ENCODE data around the gene MSMB.
"Not testable (repeated sequence)": the region's sequence is repeated elsewhere in the genome, so short reads cannot be mapped to it uniquely, and the experiment has no call there.

Gene MSMB

DNA sequence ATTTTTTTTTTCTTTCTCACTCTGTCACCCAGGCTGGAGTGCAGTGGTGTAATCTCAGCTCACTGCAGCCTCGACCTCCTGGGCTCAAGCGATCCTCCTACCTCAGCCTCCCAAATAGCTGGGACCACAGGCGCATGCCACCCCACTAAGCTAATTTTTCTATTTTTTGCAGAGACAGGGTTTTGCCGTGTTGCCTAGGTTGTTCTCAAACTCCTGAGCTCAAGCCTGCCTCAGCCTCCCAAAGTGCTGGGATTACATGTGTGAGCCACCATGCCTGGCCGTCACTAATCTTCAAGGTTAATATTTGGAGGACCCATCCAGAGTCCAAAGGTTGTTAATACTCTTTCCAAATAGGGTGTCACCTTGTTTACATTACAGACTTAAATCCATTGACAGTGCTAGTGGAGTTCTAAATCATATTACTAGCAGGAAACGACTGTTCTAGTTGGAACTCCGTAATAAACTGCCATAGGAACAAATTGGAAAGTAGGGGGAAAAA, 43.8 kb downstream of the MSMB start:
- H3K9ac ChIP-seq (ENCODE audit: low read depth, low read length); H3K9me3 ChIP-seq (ENCODE audit: insufficient read depth, low read depth, low read length); H3K27ac ChIP-seq (ENCODE audit: low read depth, low read length); H3K27me3 ChIP-seq (ENCODE audit: insufficient read depth, low read length); H3K4me1 ChIP-seq (ENCODE audit: insufficient read depth, low read length); H3K4me3 ChIP-seq (ENCODE audit: low read length): not testable (repeated sequence)
- 99% methylated on average over 7 of the region's 7 CpGs for WGBS
- peaks cover 95% of the 10 kb centered on the region for H3K36me3 ChIP-seq (ENCODE audit: insufficient read depth, low read length)

DNA sequence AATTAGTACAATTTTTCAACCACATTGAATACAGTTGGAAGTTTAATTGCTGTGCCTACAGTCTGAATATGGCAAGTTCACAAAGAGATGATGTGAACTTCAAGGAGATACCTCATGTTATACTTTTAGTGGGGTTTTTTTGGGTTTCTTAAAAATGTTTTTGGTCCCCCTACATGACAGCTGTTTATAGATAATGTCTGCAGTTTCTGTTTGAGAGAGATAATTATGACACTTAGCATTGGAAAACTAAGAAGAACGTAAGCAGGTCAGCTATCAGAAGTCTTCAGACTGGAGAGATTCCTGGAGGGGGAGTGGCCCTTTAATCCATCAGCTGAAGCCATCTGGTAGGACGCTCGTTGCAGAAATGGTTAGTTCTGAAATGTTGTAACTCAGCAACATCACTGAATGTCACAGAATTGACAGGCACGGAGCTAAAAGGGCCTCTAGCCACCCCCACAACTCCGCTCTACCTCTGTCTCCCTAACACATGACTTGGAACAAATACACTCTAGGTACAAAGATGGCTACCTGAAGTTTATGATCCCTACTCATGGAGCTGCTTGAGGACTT, 44.8 kb downstream of the MSMB start:
- no peak overlapping the region for H3K4me3 ChIP-seq (ENCODE audit: low read length)
- H3K27me3 ChIP-seq (ENCODE audit: insufficient read depth, low read length), result no peaks in the 10 kb centered on the region
- 95% methylated on average over 5 of the region's 5 CpGs for WGBS
- no peak overlapping the region for H3K27ac ChIP-seq (ENCODE audit: low read depth, low read length)
- peaks cover 10% of the 10 kb centered on the region; the same call in 1 of the 2 replicates for H3K4me1 ChIP-seq (ENCODE audit: insufficient read depth, low read length)
- no peaks in the 10 kb centered on the region for H3K9me3 ChIP-seq (ENCODE audit: insufficient read depth, low read depth, low read length)
- peaks cover 89% of the 10 kb centered on the region for H3K36me3 ChIP-seq (ENCODE audit: insufficient read depth, low read length)
- H3K9ac ChIP-seq (ENCODE audit: low read depth, low read length), result no peak overlapping the region

GRCh38 chr10:46000538-46000937, 45.5 kb downstream of the MSMB start:
- Histone ChIP-seq H3K9me3 (ENCODE audit: insufficient read depth, low read depth, low read length) (no peaks in the 10 kb centered on the region), H3K27ac (ENCODE audit: low read depth, low read length) (0 out of 2 replicates have a peak overlapping the region, but pooled peaks have one; percentile 6), H3K36me3 (ENCODE audit: insufficient read depth, low read length) (peaks cover 81% of the 10 kb centered on the region), H3K9ac (ENCODE audit: low read depth, low read length) (no peak overlapping the region), H3K27me3 (ENCODE audit: insufficient read depth, low read length) (no peaks in the 10 kb centered on the region), H3K4me1 (ENCODE audit: insufficient read depth, low read length) (peaks cover 10% of the 10 kb centered on the region; the same call in 1 of the 2 replicates), H3K4me3 (ENCODE audit: low read length) (no peak overlapping the region)
- 94% methylated on average over 1 of the region's 1 CpG for WGBS

DNA sequence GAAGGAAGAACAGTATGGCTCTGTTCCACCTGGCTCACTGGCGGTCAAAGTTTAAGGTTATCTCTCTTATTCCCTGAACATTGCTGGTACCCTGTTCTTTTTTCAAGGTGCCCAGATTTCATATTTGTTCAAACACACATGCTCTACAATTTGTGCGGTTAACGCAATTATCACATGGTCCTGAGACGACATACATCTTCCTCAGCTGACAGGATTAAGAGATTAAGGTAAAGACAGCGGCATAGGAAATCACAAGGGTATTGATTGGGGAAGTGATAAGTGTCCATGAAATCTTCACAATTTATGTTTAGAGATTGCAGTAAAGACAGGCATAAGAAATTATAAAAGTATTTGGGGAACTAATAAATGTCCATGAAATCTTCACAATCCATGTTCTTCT, 46.1 kb downstream of the MSMB start:
- not testable (repeated sequence) for H3K9me3 ChIP-seq (ENCODE audit: insufficient read depth, low read depth, low read length); H3K4me1 ChIP-seq (ENCODE audit: insufficient read depth, low read length); H3K27me3 ChIP-seq (ENCODE audit: insufficient read depth, low read length); H3K9ac ChIP-seq (ENCODE audit: low read depth, low read length); H3K4me3 ChIP-seq (ENCODE audit: low read length); H3K27ac ChIP-seq (ENCODE audit: low read depth, low read length)
- WGBS, result 97% methylated on average over 5 of the region's 5 CpGs
- H3K36me3 ChIP-seq (ENCODE audit: insufficient read depth, low read length), result peaks cover 78% of the 10 kb centered on the region

DNA sequence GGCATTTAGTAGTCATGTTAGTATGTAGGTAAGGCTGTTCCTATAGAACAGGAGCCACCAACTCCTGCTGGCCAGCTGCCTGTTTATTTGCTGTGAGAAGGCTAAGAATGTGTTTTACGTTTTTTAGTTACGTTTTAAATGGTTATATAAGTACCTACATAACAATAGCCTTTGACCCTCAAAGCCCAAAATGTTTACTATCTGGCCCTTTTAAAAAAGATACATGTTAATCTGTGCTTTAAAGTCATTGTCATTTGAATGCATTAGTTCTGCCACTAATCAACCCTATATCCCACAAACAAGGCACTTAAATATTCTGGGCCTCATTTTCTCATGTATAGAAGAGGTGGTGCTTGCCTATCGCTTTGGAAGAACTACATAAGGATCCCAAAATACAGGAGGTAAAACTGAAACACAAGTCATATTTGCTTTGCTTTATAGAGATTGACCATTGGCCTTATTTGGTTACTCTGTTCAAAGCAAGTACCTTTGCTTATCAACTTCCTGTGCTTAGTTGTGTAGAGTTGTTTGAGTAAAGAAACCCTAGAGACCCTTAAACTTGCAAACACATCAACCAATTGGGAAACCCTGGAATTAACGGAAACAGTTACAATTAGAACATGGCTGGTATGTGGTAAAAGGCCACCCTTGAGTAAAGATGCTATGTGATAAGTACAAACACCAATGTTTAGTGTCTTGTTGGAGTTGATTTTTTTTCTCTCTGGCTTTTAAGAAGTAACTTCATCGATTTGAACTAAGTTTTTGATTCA, 47.9 kb downstream of the MSMB start:
- no peaks in the 10 kb centered on the region for H3K27me3 ChIP-seq (ENCODE audit: insufficient read depth, low read length)
- H3K36me3 ChIP-seq (ENCODE audit: insufficient read depth, low read length), result peaks cover 69% of the 10 kb centered on the region
- peak overlapping the region; percentile 66; the same call in 1 of the 2 replicates for H3K27ac ChIP-seq (ENCODE audit: low read depth, low read length)
- H3K9ac ChIP-seq (ENCODE audit: low read depth, low read length), result no peak overlapping the region
- no peaks in the 10 kb centered on the region for H3K9me3 ChIP-seq (ENCODE audit: insufficient read depth, low read depth, low read length)
- H3K4me3 ChIP-seq (ENCODE audit: low read length), result no peak overlapping the region
- H3K4me1 ChIP-seq (ENCODE audit: insufficient read depth, low read length), result peaks cover 10% of the 10 kb centered on the region; the same call in 1 of the 2 replicates
- 86% methylated on average over 3 of the region's 5 CpGs for WGBS

GRCh38 chr10:45997557-45997956, 48.5 kb downstream of the MSMB start:
- Histone ChIP-seq H3K9me3 (ENCODE audit: insufficient read depth, low read depth, low read length) (no peaks in the 10 kb centered on the region), H3K4me1 (ENCODE audit: insufficient read depth, low read length) (peaks cover 10% of the 10 kb centered on the region; the same call in 1 of the 2 replicates), H3K4me3 (ENCODE audit: low read length) (no peak overlapping the region), H3K27me3 (ENCODE audit: insufficient read depth, low read length) (no peaks in the 10 kb centered on the region), H3K36me3 (ENCODE audit: insufficient read depth, low read length) (peaks cover 67% of the 10 kb centered on the region), H3K9ac (ENCODE audit: low read depth, low read length) (no peak overlapping the region; the same call in 1 of the 2 replicates), H3K27ac (ENCODE audit: low read depth, low read length) (peak overlapping the region; percentile 66; the same call in 1 of the 2 replicates)
- 90% methylated on average over 4 of the region's 4 CpGs for WGBS

- not testable (repeated sequence) for H3K4me1 ChIP-seq (ENCODE audit: insufficient read depth, low read length); H3K27ac ChIP-seq (ENCODE audit: low read depth, low read length); H3K4me3 ChIP-seq (ENCODE audit: low read length); H3K27me3 ChIP-seq (ENCODE audit: insufficient read depth, low read length); H3K9ac ChIP-seq (ENCODE audit: low read depth, low read length); H3K9me3 ChIP-seq (ENCODE audit: insufficient read depth, low read depth, low read length)
- WGBS, result 100% methylated on average over 2 of the region's 3 CpGs
- H3K36me3 ChIP-seq (ENCODE audit: insufficient read depth, low read length), result peaks cover 56% of the 10 kb centered on the region
These were observed 60.5 kb downstream of the MSMB start for GRCh38 chr10:45985590-45985989.

- not testable (repeated sequence) for H3K4me1 ChIP-seq (ENCODE audit: insufficient read depth, low read length)
These were observed 61.6 kb downstream of the MSMB start for GRCh38 chr10:45984473-45984872.

GRCh38 chr10:45983538-45984186, 62.4 kb downstream of the MSMB start:
- not testable (repeated sequence) for H3K9me3 ChIP-seq (ENCODE audit: insufficient read depth, low read depth, low read length); H3K27me3 ChIP-seq (ENCODE audit: insufficient read depth, low read length); H3K4me1 ChIP-seq (ENCODE audit: insufficient read depth, low read length); H3K4me3 ChIP-seq (ENCODE audit: low read length); H3K27ac ChIP-seq (ENCODE audit: low read depth, low read length); H3K9ac ChIP-seq (ENCODE audit: low read depth, low read length)
- 100% methylated on average over 1 of the region's 6 CpGs for WGBS
- peaks cover 51% of the 10 kb centered on the region for H3K36me3 ChIP-seq (ENCODE audit: insufficient read depth, low read length)

More at GRCh38 chr10:45984473-45984872, 61.6 kb downstream of the MSMB start:
- WGBS, result 93% methylated on average over 1 of the region's 2 CpGs
- H3K4me3 ChIP-seq (ENCODE audit: low read length); H3K27ac ChIP-seq (ENCODE audit: low read depth, low read length); H3K27me3 ChIP-seq (ENCODE audit: insufficient read depth, low read length); H3K9ac ChIP-seq (ENCODE audit: low read depth, low read length); H3K9me3 ChIP-seq (ENCODE audit: insufficient read depth, low read depth, low read length): not testable (repeated sequence)
- H3K36me3 ChIP-seq (ENCODE audit: insufficient read depth, low read length), result peaks cover 52% of the 10 kb centered on the region
